Measurements from ENCODE around the gene SYT17. TPM values are rescaled to one million over a fixed set of nuclear protein-coding genes. Genes with fewer than 3 reads are reported as not detected.
A peak's percentile ranks its signal among the peaks of the same experiment; 100 is the strongest.

SYT17 gene
- total and polyA plus RNA-seq, 12 donors = 0.20 to 1.3 (median 0.59) TPM

GRCh38 chr16:19139436-19140091 lies 28.5 kb upstream of the SYT17 start:
- WGBS, 2 donors = 69 to 77% methylated on average over 5 of the region's 5 CpGs
- TF ChIP-seq CTCF (IDR thresholded peaks at IDR 0.05) = no peak
- Histone ChIP-seq H3K4me3 (no peak overlapping the region), H3K27ac (peak overlapping the region in 5 of 10 donors; percentile 13 to 45 (median 26)), H3K9me3 (no peaks in the 10 kb centered on the region), H3K4me1 (peaks cover 3 to 58% (median 42%) of the 10 kb centered on the region in 9 donors), H3K27me3 (peaks cover 0 to 6% (median 0%) of the 10 kb centered on the region in 7 donors), H3K36me3 (no peaks in the 10 kb centered on the region)
- DNase-seq = no peak
- intact Hi-C loops (cut with DNase I) = no loop called here
- ATAC-seq = no peak

- intact Hi-C loops (cut with DNase I) = no loop called here
- Histone ChIP-seq H3K27me3 (peaks cover 0 to 6% (median 0%) of the 10 kb centered on the region in 7 donors), H3K9me3 (no peaks in the 10 kb centered on the region), H3K27ac (peak overlapping the region in 1 of 10 donors; percentile 10), H3K4me1 (peaks cover 3 to 56% (median 41%) of the 10 kb centered on the region in 9 donors), H3K4me3 (no peak overlapping the region), H3K36me3 (no peaks in the 10 kb centered on the region)
- 29 to 45% methylated on average over 2 of the region's 2 CpGs for WGBS, 2 donors
- TF ChIP-seq CTCF (IDR thresholded peaks at IDR 0.05) = no peak
- ATAC-seq (no peak), DNase-seq (no peak)
These were observed 27.6 kb upstream of the SYT17 start for GRCh38 chr16:19140396-19140795.

GRCh38 chr16:19142939-19143598 lies 25.0 kb upstream of the SYT17 start:
- H3K4me3 ChIP-seq = no peak overlapping the region
- intact Hi-C loops (cut with DNase I) = loop anchor here in 1 of 10 donors (1.0 kb wide), 1 partner anchor 149 kb away; no protein-coding TSS in a partner anchor
- DNase-seq (no peak), ATAC-seq (no peak)
- H3K27ac ChIP-seq = no peak overlapping the region
- H3K36me3 ChIP-seq = no peaks in the 10 kb centered on the region
- 81 to 86% methylated on average over 8 of the region's 8 CpGs for WGBS, 2 donors
- H3K9me3 ChIP-seq = peaks cover 0 to 8% (median 0%) of the 10 kb centered on the region in 11 donors
- H3K4me1 ChIP-seq = peaks cover 0 to 29% (median 14%) of the 10 kb centered on the region in 9 donors
- peaks cover 0 to 6% (median 0%) of the 10 kb centered on the region in 7 donors for H3K27me3 ChIP-seq
- TF ChIP-seq CTCF (IDR thresholded peaks at IDR 0.05) = no peak

GRCh38 chr16:19143599-19143956 lies 24.5 kb upstream of the SYT17 start:
- Histone ChIP-seq H3K36me3 (no peaks in the 10 kb centered on the region), H3K4me3 (no peak overlapping the region), H3K4me1 (peaks cover 0 to 24% (median 11%) of the 10 kb centered on the region in 9 donors), H3K27ac (no peak overlapping the region), H3K27me3 (peaks cover 0 to 6% (median 0%) of the 10 kb centered on the region in 7 donors), H3K9me3 (peaks cover 0 to 12% (median 0%) of the 10 kb centered on the region in 11 donors)
- intact Hi-C loops (cut with DNase I) = loop anchor here in 1 of 10 donors (1.0 kb wide), 1 partner anchor 149 kb away; no protein-coding TSS in a partner anchor
- no peak for TF ChIP-seq CTCF (IDR thresholded peaks at IDR 0.05)
- DNase-seq = no peak
- 81 to 82% methylated on average over 9 of the region's 9 CpGs for WGBS, 2 donors
- ATAC-seq = no peak
